HG03457 (cell line): ENCODE measurements around the gene FGGY.
"Not testable (repeated sequence)": the region's sequence is repeated elsewhere in the genome, so short reads cannot be mapped to it uniquely, and the experiment has no call there.

Experiments used
- ATAC-seq: cut with Tn5 transposase; IDR thresholded peaks from one replicate; pipeline ENCODE4 v1.9.1; 2021; ENCODE audit warnings: moderate number of reproducible peaks; ENCODE audit not compliant: unreplicated experiment

Gene FGGY

GRCh38 chr1:59288046-59288445 lies 8.8 kb upstream of the FGGY start:
- ATAC-seq = no peak

- ATAC-seq = no peak
Observed at GRCh38 chr1:59289570-59289969, 7.3 kb upstream of the FGGY start.

GRCh38 chr1:59290193-59290949 lies 6.5 kb upstream of the FGGY start:
- peak; percentile 57 for ATAC-seq

GRCh38 chr1:59291561-59291960 lies 5.3 kb upstream of the FGGY start:
- no peak for ATAC-seq

- ATAC-seq = peak; percentile 27
Observed at GRCh38 chr1:59292562-59292961, 4.3 kb upstream of the FGGY start.

- ATAC-seq = no peak
Observed at GRCh38 chr1:59293206-59293605, 3.7 kb upstream of the FGGY start.

GRCh38 chr1:59293849-59294248 lies 3.0 kb upstream of the FGGY start:
- ATAC-seq = no peak

GRCh38 chr1:59294423-59294822 lies 2.5 kb upstream of the FGGY start:
- no peak for ATAC-seq

- ATAC-seq = no peak
Observed at GRCh38 chr1:59295618-59296017, 1.3 kb upstream of the FGGY start.

- ATAC-seq = no peak
Observed at GRCh38 chr1:59298026-59298583, 1.2 kb downstream of the FGGY start.

GRCh38 chr1:59298710-59299346 lies 1.9 kb downstream of the FGGY start:
- no peak for ATAC-seq

- ATAC-seq = not testable (repeated sequence)
Observed at GRCh38 chr1:59299670-59300069, 2.8 kb downstream of the FGGY start.

- ATAC-seq = no peak
Observed at GRCh38 chr1:59302297-59302696, 5.4 kb downstream of the FGGY start.

- no peak for ATAC-seq
Observed at GRCh38 chr1:59302871-59303270, 6.0 kb downstream of the FGGY start.

- ATAC-seq = no peak
Observed at GRCh38 chr1:59305188-59305587, 8.3 kb downstream of the FGGY start.

GRCh38 chr1:59307591-59307990 lies 10.7 kb downstream of the FGGY start:
- ATAC-seq = no peak

GRCh38 chr1:59308839-59309238 lies 11.9 kb downstream of the FGGY start:
- ATAC-seq = no peak

GRCh38 chr1:59309392-59309791 lies 12.5 kb downstream of the FGGY start:
- no peak for ATAC-seq

GRCh38 chr1:59309795-59310548 lies 13.1 kb downstream of the FGGY start:
- no peak for ATAC-seq

- no peak for ATAC-seq
Observed at GRCh38 chr1:59310549-59311250, 13.8 kb downstream of the FGGY start.
